SJCRH30 (cell line): Measurements from ENCODE around the gene PCDHGA5. TPM values are rescaled to one million over a fixed set of nuclear protein-coding genes. Genes with fewer than 3 reads are reported as not detected.
"Not testable (repeated sequence)": the region's sequence is repeated elsewhere in the genome, so short reads cannot be mapped to it uniquely, and the experiment has no call there.

ENCODE experiments used
- DNase-seq, 2 experiments: peaks; one replicate each; pipeline ENCODE4 v3.0.0-alpha.2; 2015 to 2020
- H3K27ac ChIP-seq: fragments of 250-450 bp; sonication (Bioruptor Pico); 2 replicates; pipeline ENCODE4 v1.5.1; 2020; ENCODE audit warnings: mild to moderate bottlenecking, moderate library complexity
- H3K27me3 ChIP-seq: fragments of 250-450 bp; sonication (Bioruptor Pico); 2 replicates; pipeline ENCODE4 v1.5.1; 2020; ENCODE audit warnings: mild to moderate bottlenecking, moderate library complexity
- H3K36me3 ChIP-seq: fragments of 250-450 bp; sonication (Bioruptor Pico); 2 replicates; pipeline ENCODE4 v1.5.1; 2020; ENCODE audit warnings: mild to moderate bottlenecking, moderate library complexity
- H3K4me1 ChIP-seq: fragments of 250-450 bp; sonication (Bioruptor Pico); 2 replicates; pipeline ENCODE4 v1.5.1; 2020; ENCODE audit warnings: mild to moderate bottlenecking, moderate library complexity
- H3K4me3 ChIP-seq: fragments of 250-450 bp; sonication (Bioruptor Pico); 2 replicates; pipeline ENCODE4 v1.5.1; 2020; ENCODE audit warnings: mild to moderate bottlenecking, moderate library complexity
- H3K9me3 ChIP-seq: fragments of 250-450 bp; sonication (Bioruptor Pico); replicated peaks from 2 replicates; pipeline ENCODE4 v1.5.1; 2020; ENCODE audit warnings: mild to moderate bottlenecking, moderate library complexity
- total RNA-seq: library from RNA; depleted of rRNA; stranded (reverse); fragments of >200 nt; shearing (Covaris generic); gene quantifications from 2 replicates; pipeline ENCODE4 v1.2.3, GENCODE V29; 2014

PCDHGA5 gene
- total RNA-seq, 1 experiment from 2014 or later = 6.9 TPM

DNA sequence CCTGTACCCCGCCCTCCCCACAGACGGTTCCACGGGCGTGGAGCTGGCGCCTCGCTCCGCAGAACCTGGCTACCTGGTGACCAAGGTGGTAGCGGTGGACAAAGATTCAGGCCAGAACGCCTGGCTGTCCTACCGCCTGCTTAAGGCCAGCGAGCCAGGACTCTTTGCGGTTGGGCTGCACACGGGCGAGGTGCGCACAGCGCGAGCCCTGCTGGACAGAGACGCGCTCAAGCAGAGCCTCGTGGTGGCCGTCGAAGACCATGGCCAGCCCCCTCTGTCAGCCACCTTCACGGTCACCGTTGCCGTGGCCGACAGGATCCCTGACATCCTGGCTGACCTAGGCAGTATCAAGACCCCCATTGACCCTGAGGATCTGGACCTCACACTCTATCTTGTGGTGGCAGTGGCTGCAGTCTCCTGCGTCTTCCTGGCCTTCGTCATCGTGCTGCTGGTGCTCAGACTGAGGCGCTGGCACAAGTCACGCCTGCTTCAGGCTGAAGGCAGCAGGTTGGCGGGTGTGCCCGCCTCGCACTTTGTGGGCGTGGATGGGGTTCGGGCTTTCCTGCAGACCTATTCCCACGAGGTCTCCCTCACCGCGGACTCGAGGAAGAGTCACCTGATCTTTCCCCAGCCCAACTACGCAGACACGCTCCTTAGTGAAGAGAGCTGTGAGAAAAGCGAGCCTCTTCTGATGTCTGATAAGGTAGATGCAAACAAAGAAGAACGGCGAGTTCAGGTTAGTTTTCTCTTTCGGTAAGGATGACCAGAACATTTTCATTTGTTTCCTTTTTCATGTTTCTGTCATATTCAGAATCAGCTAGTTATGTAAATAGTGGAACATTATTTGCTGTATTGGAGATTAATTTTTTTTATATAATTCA is 2.3 kb downstream of the PCDHGA5 start:
- no peak overlapping the region for H3K27ac ChIP-seq
- no peaks in the 10 kb centered on the region for H3K27me3 ChIP-seq
- DNase-seq = no peak
- H3K36me3 ChIP-seq = peaks cover 63% of the 10 kb centered on the region
- peaks cover 18% of the 10 kb centered on the region for H3K9me3 ChIP-seq
- no peaks in the 10 kb centered on the region for H3K4me1 ChIP-seq
- H3K4me3 ChIP-seq = no peak overlapping the region

DNA sequence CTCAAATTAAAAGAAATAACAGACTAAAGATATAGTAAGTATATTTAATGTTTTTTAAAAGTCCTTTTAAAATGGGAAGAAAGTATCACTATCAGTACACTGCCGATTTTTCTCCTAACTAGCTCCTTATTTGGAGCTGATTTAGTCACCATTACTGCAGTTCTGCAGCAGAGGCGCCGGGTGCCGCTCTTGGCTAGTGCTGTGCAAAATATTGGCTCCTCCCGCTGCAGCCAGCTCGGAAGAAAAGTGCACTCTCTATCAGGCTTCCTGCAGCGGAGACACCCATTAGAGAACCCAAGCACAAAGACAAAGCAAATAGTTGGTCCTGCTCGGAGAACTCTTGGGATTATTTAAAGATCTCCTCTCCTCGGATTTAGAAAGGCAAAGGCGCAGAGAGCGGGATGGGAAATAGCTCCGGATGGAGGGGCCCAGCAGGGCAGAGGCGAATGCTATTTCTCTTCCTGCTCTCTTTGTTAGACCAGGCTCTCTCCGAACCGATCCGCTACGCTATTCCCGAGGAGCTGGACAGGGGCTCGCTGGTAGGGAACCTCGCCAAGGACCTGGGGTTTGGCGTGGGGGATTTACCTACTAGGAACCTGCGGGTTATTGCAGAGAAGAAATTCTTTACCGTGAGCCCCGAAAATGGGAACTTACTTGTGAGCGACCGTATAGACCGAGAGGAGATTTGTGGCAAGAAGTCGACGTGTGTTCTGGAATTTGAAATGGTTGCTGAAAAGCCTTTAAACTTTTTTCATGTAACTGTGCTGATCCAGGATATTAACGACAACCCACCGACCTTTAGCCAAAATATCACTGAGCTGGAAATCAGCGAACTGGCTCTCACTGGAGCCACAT is 6.3 kb downstream of the PCDHGA5 start, which contains the start of gene PCDHGB3:
TSS of gene PCDHGB3 (plus strand) at position 249 of the 855 bp plus-strand sequence. CDS start at position 402, 153 bp downstream.
- no peak for DNase-seq
- H3K36me3 ChIP-seq = peaks cover 65% of the 10 kb centered on the region
- H3K4me1 ChIP-seq = no peaks in the 10 kb centered on the region
- no peak within 1 kb of the TSS for H3K27ac ChIP-seq
- no peak within 1 kb of the TSS for H3K4me3 ChIP-seq
- peaks cover 27% of the 10 kb centered on the region for H3K9me3 ChIP-seq
- no peaks in the 10 kb centered on the region for H3K27me3 ChIP-seq

DNA sequence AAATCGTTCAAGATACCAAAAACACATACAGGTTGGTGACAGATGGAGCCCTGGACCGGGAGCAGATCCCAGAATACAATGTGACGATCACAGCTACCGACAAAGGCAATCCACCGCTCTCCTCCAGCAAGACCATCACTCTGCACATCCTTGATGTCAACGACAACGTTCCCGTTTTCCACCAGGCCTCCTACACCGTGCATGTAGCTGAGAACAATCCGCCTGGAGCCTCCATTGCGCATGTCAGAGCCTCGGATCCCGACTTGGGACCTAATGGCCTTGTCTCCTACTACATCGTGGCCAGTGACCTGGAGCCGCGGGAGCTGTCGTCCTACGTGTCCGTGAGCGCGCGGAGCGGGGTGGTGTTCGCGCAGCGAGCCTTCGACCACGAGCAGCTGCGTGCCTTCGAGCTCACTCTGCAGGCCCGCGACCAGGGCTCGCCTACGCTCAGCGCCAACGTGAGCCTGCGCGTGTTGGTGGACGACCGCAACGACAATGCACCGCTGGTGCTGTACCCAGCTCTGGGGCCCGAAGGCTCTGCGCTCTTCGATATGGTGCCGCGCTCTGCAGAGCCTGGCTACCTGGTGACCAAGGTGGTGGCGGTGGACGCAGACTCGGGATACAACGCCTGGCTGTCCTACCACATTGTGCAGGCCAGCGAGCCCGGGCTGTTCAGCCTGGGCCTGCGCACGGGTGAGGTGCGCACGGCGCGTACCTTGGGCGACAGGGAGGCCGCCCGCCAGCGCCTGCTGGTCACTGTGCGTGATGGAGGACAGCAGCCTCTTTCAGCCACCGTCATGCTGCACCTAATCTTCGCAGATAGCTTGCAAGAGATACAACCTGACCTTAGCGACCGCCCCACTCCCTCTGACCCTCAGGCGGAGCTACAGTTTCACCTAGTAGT is 7.9 kb downstream of the PCDHGA5 start:
- DNase-seq = no peak
- Histone ChIP-seq H3K36me3 (peaks cover 61% of the 10 kb centered on the region), H3K9me3 (peaks cover 27% of the 10 kb centered on the region), H3K4me3 (no peak overlapping the region), H3K4me1 (no peaks in the 10 kb centered on the region), H3K27ac (no peak overlapping the region), H3K27me3 (no peaks in the 10 kb centered on the region)

DNA sequence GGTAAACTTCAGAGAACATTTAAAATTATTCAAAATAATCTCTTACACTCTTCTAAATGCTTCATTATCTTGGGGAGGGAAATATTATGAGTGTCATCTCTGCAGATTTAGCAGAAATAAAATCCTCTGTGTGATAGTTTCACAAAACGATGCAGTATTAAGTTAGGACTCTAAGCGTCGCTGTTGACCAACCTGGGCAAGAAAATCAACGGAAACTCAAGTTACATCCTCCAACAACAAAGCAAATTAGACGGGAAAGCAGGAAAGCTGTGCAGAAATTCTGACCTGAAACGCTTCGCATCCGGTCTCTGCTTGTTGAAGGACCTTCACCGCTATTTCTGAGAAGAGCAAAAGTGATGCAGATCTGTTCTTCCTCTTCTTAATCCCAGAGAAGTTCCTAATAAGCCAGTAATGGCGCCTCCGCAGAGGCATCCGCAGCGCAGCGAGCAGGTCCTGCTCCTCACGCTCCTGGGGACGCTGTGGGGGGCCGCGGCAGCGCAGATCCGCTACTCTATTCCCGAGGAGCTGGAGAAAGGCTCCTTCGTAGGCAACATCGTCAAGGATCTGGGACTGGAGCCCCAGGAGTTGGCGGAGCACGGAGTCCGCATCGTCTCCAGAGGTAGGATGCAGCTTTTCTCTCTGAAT is 9.8 kb downstream of the PCDHGA5 start, which contains the start of gene PCDHGA6:
TSS of gene PCDHGA6 (plus strand) at position 219 of the 645 bp plus-strand sequence. CDS start at position 412, 193 bp downstream.
- Histone ChIP-seq H3K27me3 (no peaks in the 10 kb centered on the region), H3K4me1 (no peaks in the 10 kb centered on the region), H3K36me3 (peaks cover 64% of the 10 kb centered on the region), H3K4me3 (no peak within 1 kb of the TSS), H3K9me3 (peaks cover 26% of the 10 kb centered on the region), H3K27ac (no peak within 1 kb of the TSS)
- DNase-seq = no peak

DNA sequence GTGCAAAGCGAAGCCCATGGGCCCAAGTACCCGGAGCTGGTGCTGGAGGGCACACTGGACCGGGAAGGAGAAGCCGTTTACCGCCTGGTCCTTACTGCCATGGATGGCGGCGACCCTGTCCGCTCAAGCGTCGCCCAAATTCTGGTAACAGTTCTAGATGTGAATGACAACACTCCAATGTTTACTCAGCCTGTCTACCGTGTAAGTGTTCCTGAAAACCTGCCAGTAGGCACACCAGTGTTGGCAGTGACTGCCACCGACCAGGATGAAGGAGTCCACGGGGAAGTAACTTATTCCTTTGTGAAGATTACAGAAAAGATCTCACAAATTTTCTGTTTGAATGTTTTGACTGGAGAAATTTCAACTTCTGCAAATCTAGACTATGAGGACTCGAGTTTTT is 10.7 kb downstream of the PCDHGA5 start:
- H3K4me1 ChIP-seq = no peaks in the 10 kb centered on the region
- H3K9me3 ChIP-seq = peaks cover 26% of the 10 kb centered on the region
- no peak overlapping the region for H3K4me3 ChIP-seq
- no peaks in the 10 kb centered on the region for H3K27me3 ChIP-seq
- no peak overlapping the region for H3K27ac ChIP-seq
- H3K36me3 ChIP-seq = peaks cover 64% of the 10 kb centered on the region
- no peak for DNase-seq

DNA sequence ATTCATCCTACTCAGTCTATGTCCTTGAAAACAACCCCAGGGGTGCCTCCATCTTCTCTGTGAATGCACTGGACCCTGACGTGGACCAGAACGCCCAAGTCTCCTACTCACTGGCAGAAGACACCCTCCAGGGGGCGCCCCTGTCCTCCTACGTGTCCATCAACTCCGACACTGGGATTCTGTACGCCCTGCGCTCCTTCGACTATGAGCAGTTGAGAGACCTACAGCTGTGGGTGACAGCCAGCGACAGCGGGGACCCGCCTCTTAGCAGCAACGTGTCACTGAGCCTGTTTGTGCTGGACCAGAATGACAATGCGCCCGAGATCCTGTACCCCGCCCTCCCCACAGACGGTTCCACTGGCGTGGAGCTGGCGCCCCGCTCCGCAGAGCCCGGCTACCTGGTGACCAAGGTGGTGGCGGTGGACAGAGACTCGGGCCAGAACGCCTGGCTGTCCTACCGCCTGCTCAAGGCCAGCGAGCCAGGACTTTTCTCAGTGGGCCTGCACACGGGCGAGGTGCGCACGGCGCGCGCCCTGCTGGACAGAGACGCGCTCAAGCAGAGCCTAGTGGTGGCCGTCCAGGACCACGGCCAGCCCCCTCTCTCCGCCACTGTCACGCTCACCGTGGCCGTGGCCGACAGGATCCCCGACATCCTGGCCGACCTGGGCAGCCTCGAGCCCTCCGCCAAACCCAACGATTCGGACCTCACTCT is 11.6 kb downstream of the PCDHGA5 start:
- not testable (repeated sequence) for H3K27ac ChIP-seq, DNase-seq, H3K4me3 ChIP-seq, H3K4me1 ChIP-seq, H3K27me3 ChIP-seq
- H3K9me3 ChIP-seq = peaks cover 26% of the 10 kb centered on the region
- H3K36me3 ChIP-seq = peaks cover 60% of the 10 kb centered on the region

DNA sequence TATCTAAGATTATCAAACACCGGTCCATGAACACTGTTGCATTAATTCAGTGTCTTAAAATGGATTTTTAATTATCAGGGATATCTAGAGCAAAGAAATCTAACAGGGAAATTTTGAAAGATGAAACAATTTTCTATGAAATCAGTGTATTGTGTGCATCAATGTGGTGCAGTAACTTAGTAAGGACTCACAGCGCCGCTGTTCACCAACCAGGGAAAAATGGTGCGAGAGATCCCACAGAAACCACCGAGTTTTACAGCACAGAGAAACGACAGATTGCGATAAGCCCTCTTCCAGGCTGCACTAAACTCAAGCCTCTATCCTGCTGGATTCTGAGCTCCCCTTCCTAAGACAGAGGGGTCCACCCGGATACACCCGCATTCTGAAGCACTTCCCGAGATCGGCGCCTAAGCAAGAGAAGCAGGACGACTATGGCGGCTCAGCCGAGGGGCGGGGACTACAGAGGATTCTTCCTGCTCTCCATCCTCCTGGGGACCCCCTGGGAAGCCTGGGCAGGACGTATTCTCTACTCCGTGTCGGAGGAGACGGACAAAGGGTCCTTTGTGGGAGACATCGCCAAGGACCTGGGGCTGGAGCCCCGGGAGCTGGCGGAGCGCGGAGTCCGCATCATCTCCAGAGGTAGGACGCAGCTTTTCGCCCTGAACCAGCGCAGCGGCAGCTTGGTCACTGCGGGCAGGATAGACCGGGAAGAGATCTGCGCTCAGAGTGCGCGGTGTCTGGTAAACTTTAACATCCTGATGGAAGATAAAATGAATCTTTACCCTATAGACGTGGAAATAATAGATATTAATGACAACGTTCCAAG is 18.7 kb downstream of the PCDHGA5 start, which contains the start of gene PCDHGA7:
TSS of gene PCDHGA7 (plus strand) at position 274 of the 826 bp plus-strand sequence. CDS start at position 432, 158 bp downstream.
- Histone ChIP-seq H3K9me3 (peaks cover 13% of the 10 kb centered on the region), H3K27ac (no peak within 1 kb of the TSS), H3K4me3 (no peak within 1 kb of the TSS), H3K4me1 (no peaks in the 10 kb centered on the region), H3K36me3 (peaks cover 58% of the 10 kb centered on the region), H3K27me3 (no peaks in the 10 kb centered on the region)
- no peak for DNase-seq

DNA sequence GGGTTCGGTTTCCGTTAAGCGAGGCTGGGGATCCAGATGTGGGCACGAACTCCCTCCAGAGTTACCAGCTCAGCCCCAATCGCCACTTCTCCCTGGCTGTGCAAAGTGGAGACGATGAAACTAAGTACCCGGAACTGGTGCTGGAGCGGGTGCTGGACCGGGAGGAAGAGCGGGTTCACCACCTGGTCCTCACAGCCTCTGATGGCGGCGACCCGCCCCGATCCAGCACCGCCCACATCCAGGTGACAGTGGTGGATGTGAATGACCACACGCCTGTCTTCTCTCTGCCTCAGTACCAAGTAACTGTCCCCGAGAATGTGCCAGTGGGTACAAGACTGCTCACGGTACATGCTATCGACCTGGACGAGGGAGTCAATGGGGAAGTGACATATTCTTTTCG is 19.4 kb downstream of the PCDHGA5 start:
- H3K27ac ChIP-seq = no peak overlapping the region

DNA sequence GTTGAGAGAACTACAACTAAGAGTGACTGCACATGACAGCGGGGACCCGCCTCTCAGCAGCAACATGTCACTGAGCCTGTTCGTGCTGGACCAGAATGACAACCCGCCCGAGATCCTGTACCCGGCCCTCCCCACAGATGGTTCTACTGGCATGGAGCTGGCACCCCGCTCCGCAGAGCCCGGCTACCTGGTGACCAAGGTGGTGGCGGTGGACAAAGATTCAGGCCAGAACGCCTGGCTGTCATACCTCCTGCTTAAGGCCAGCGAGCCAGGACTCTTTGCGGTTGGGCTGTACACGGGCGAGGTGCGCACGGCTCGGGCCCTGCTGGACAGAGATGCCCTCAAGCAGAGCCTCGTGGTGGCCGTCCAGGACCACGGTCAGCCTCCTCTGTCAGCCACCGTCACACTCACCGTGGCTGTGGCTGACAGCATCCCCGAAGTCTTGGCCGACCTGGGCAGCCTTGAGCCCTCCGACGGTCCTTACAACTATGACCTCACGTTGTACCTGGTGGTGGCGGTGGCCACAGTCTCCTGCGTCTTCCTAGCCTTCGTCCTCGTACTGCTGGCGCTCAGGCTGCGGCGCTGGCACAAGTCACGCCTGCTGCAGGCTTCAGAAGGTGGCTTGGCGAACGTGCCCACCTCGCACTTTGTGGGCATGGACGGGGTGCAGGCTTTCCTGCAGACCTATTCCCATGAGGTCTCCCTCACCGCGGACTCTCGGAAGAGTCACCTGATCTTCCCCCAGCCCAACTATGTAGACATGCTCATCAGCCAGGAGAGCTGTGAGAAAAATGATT is 20.7 kb downstream of the PCDHGA5 start:
- H3K9me3 ChIP-seq = peaks cover 7% of the 10 kb centered on the region

More for the DNA sequence above, 19.4 kb downstream of the PCDHGA5 start:
- H3K9me3 ChIP-seq = peaks cover 7% of the 10 kb centered on the region
- H3K4me3 ChIP-seq = no peak overlapping the region
- H3K27me3 ChIP-seq = no peaks in the 10 kb centered on the region
- H3K4me1 ChIP-seq = no peaks in the 10 kb centered on the region
- no peak for DNase-seq
- peaks cover 51% of the 10 kb centered on the region for H3K36me3 ChIP-seq

DNA sequence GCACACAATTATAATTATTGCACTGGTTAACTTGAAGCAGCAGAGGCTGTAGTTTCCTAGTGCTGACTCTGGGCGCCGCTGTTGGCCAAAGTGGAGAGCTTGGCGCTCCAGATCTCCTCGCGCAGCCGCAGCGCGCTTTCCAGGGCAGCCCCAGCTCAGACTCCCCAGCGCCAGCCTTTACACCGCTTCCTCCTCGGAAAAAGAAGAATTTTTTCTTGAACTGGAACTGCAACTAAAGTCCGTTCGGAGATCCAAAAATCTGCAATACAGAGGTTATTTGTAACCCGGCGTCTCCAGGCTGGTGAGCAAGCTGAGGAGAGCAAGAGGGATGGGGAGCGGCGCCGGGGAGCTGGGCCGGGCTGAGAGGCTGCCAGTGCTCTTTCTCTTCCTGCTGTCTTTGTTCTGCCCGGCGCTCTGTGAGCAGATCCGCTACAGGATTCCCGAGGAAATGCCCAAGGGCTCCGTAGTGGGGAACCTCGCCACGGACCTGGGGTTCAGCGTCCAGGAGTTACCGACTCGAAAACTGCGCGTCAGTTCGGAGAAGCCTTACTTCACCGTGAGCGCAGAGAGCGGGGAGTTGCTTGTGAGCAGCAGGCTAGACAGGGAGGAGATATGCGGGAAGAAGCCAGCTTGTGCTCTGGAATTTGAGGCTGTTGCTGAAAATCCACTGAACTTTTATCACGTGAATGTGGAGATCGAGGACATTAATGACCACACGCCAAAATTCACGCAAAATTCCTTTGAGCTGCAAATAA is 23.8 kb downstream of the PCDHGA5 start, which contains the start of gene PCDHGB4:
TSS of gene PCDHGB4 (plus strand) at position 142 of the 755 bp plus-strand sequence. CDS start at position 329, 187 bp downstream.
- H3K9me3 ChIP-seq, DNase-seq, H3K4me1 ChIP-seq: not testable (repeated sequence)

More for the DNA sequence above, 20.7 kb downstream of the PCDHGA5 start:
- Histone ChIP-seq H3K4me1 (no peaks in the 10 kb centered on the region), H3K4me3 (no peak overlapping the region), H3K27me3 (no peaks in the 10 kb centered on the region), H3K27ac (no peak overlapping the region), H3K36me3 (peaks cover 44% of the 10 kb centered on the region)
- no peak for DNase-seq

DNA sequence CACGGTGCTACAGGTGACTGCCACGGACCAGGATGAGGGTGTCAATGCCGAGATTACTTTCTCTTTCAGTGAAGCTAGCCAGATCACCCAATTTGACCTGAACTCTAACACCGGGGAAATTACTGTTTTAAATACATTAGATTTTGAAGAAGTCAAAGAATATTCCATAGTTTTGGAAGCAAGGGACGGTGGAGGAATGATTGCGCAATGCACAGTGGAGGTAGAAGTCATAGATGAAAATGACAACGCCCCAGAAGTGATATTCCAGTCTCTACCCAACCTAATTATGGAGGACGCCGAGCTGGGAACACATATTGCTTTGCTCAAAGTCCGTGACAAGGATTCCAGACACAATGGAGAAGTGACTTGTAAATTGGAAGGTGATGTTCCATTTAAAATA is 24.7 kb downstream of the PCDHGA5 start:
- no peak for DNase-seq
- H3K9me3 ChIP-seq = peaks cover 9% of the 10 kb centered on the region
- H3K36me3 ChIP-seq = peaks cover 37% of the 10 kb centered on the region
- H3K27me3 ChIP-seq = no peaks in the 10 kb centered on the region
- H3K27ac ChIP-seq = no peak overlapping the region
- H3K4me3 ChIP-seq = no peak overlapping the region
- no peaks in the 10 kb centered on the region for H3K4me1 ChIP-seq

More for the DNA sequence above, 23.8 kb downstream of the PCDHGA5 start, which contains the start of gene PCDHGB4:
- not testable (repeated sequence) for H3K27ac ChIP-seq, H3K27me3 ChIP-seq, H3K4me3 ChIP-seq
- H3K36me3 ChIP-seq = peaks cover 40% of the 10 kb centered on the region
